Neuronal stem cell (in vitro differentiated cells): ENCODE measurements around the gene FAP.

Experiments
- DNase-seq: peaks from one replicate; pipeline ENCODE4 v3.0.0-alpha.2; 2013; ENCODE audit warnings: low spot score
- H2AFZ ChIP-seq: one replicate; pipeline ENCODE4 v1.6.1; 2013; ENCODE audit warnings: mild to moderate bottlenecking, low read length, inconsistent platforms
- H2AK5ac ChIP-seq: 2 replicates; pipeline ENCODE4 v1.6.1; 2013; ENCODE audit warnings: low read depth, mild to moderate bottlenecking, inconsistent platforms, low read length, moderate library complexity, mixed read lengths
- H2BK120ac ChIP-seq: 2 replicates; pipeline ENCODE4 v1.6.1; 2013; ENCODE audit warnings: low read depth, mild to moderate bottlenecking, inconsistent platforms, low read length, moderate library complexity, mixed read lengths
- H2BK12ac ChIP-seq: one replicate; pipeline ENCODE4 v1.6.1; 2013; ENCODE audit warnings: low read length, inconsistent platforms
- H2BK15ac ChIP-seq: 2 replicates; pipeline ENCODE4 v1.6.1; 2013; ENCODE audit warnings: mild to moderate bottlenecking, low read length, inconsistent platforms, mixed read lengths
- H2BK5ac ChIP-seq: one replicate; pipeline ENCODE4 v1.6.1; 2013; ENCODE audit warnings: inconsistent platforms, mild to moderate bottlenecking, low read length, moderate library complexity
- H3K14ac ChIP-seq: one replicate; pipeline ENCODE4 v1.6.1; 2013; ENCODE audit warnings: low read length, inconsistent platforms
- H3K18ac ChIP-seq: 2 replicates; pipeline ENCODE4 v1.6.1; 2013; ENCODE audit warnings: low read length, inconsistent platforms
- H3K23ac ChIP-seq: 2 replicates; pipeline ENCODE4 v1.6.1; 2013; ENCODE audit warnings: low read depth, mild to moderate bottlenecking, mixed read lengths, low read length, inconsistent platforms; ENCODE audit not compliant: poor library complexity
- H3K27ac ChIP-seq: replicated peaks from 3 replicates; pipeline ENCODE4 v1.5.1; 2013; ENCODE audit warnings: low read length, inconsistent platforms
- H3K27me3 ChIP-seq, 3 experiments: 2 replicates each; pipeline ENCODE4 v1.6.1; 2013; ENCODE audit warnings: low read length in 3 of 3, mild to moderate bottlenecking in 2 of 3, inconsistent platforms in 1 of 3, low read depth in 1 of 3, mixed read lengths in 1 of 3, moderate library complexity in 1 of 3; ENCODE audit not compliant: control insufficient read depth in 3 of 3, insufficient read depth in 3 of 3
- H3K36me3 ChIP-seq, 2 donors: replicated peaks in 1 of 2; 2 replicates each; pipeline ENCODE4 v1.6.1; 2013; ENCODE audit warnings: low read length in 2 of 2; ENCODE audit not compliant: control insufficient read depth in 2 of 2, insufficient read depth in 2 of 2
- H3K4ac ChIP-seq: 2 replicates; pipeline ENCODE4 v1.6.1; 2013; ENCODE audit warnings: inconsistent platforms, mild to moderate bottlenecking, low read length, moderate library complexity
- H3K4me1 ChIP-seq, 2 donors: 1 replicate in 1 of 2; 2 replicates in 1 of 2; pipeline ENCODE4 v1.6.1; 2013; ENCODE audit warnings: low read length in 2 of 2, low read depth in 1 of 2; ENCODE audit not compliant: control insufficient read depth in 2 of 2, insufficient read depth in 1 of 2
- H3K4me2 ChIP-seq: one replicate; pipeline ENCODE4 v1.6.1; 2013; ENCODE audit warnings: mild to moderate bottlenecking, low read length, inconsistent platforms; ENCODE audit not compliant: insufficient read depth, poor library complexity, severe bottlenecking
- H3K4me3 ChIP-seq, 2 donors: 2 replicates each; pipeline ENCODE4 v1.5.1; 2013; ENCODE audit warnings: low read length in 2 of 2, mild to moderate bottlenecking in 2 of 2, inconsistent platforms in 1 of 2, moderate library complexity in 1 of 2
- H3K79me1 ChIP-seq: one replicate; pipeline ENCODE4 v1.6.1; 2013; ENCODE audit warnings: low read depth, mild to moderate bottlenecking, inconsistent platforms, low read length, moderate library complexity
- H3K9ac ChIP-seq: one replicate; pipeline ENCODE4 v1.6.1; 2013; ENCODE audit warnings: mild to moderate bottlenecking, low read depth, low read length, inconsistent platforms; ENCODE audit not compliant: poor library complexity
- H3K9me3 ChIP-seq, 2 donors: replicated peaks in 1 of 2; 2 replicates each; pipeline versions ENCODE3 to v1.6.1; 2013; ENCODE audit warnings: low read length in 2 of 2, mild to moderate bottlenecking in 2 of 2, inconsistent platforms in 1 of 2, low read depth in 1 of 2, mixed read lengths in 1 of 2, moderate library complexity in 1 of 2; ENCODE audit not compliant: control insufficient read depth in 2 of 2, insufficient read depth in 1 of 2
- H4K8ac ChIP-seq: one replicate; pipeline ENCODE4 v1.6.1; 2013; ENCODE audit warnings: low read depth, mild to moderate bottlenecking, inconsistent platforms, low read length, moderate library complexity
- H4K91ac ChIP-seq: one replicate; pipeline ENCODE4 v1.6.1; 2013; ENCODE audit warnings: low read length, low read depth, mild to moderate bottlenecking, inconsistent platforms; ENCODE audit not compliant: poor library complexity
- WGBS, 2 donors: extraction: QIAGEN DNeasy Blood & Tissue Kit; methylation state at CpG; one replicate each; pipeline ENCODE4 v1.1.7; 2013; ENCODE audit warnings: missing lambda C conversion rate in 2 of 2, mixed read lengths in 1 of 2; ENCODE audit not compliant: insufficient read length in 2 of 2, insufficient replicate concordance in 1 of 2; ENCODE audit errors: extremely low coverage in 2 of 2; 5-methylcytosine and 5-hydroxymethylcytosine counted together

FAP gene

DNA sequence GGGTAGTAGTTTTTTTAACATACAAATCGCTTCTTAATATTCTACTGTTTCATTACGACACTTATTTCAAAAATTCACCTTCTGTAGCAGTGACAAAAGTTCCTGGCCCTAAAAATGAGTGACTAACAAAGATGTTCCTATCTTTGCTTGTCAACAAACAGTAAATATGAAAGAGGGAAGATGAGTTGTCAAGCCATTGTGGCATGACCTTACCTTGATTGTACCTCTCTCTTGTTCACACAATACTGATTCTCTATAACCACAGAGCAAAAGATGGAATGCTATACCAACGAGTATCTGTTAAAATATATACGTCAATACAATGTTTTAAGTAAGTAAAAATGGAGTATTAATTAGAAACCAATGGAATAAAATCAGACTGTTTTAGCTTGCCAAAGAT is 76.5 kb downstream of the FAP start:
- H3K9ac ChIP-seq = no peak overlapping the region
- DNase-seq = no peak
- H2BK12ac ChIP-seq = no peak overlapping the region
- H4K91ac ChIP-seq = no peak overlapping the region
- H3K36me3 ChIP-seq = no peaks in the 10 kb centered on the region
- H3K4me1 ChIP-seq = no peaks in the 10 kb centered on the region
- no peak overlapping the region for H2AFZ ChIP-seq
- no peaks in the 10 kb centered on the region for H3K27me3 ChIP-seq
- no peak overlapping the region for H2BK120ac ChIP-seq
- H3K9me3 ChIP-seq = no peaks in the 10 kb centered on the region
- H3K4ac ChIP-seq = no peak overlapping the region
- no peak overlapping the region for H3K23ac ChIP-seq
- H3K18ac ChIP-seq = no peak overlapping the region
- no CpG with 5 or more reads among the region's 4 CpGs for WGBS, 2 donors
- no peak overlapping the region for H3K27ac ChIP-seq
- no peak overlapping the region for H3K14ac ChIP-seq
- no peak overlapping the region for H2AK5ac ChIP-seq
- no peak overlapping the region for H3K4me2 ChIP-seq
- H2BK15ac ChIP-seq = no peak overlapping the region
- no peak overlapping the region for H3K4me3 ChIP-seq
- H3K79me1 ChIP-seq = no peaks in the 10 kb centered on the region
- H2BK5ac ChIP-seq = no peak overlapping the region
- H4K8ac ChIP-seq = no peak overlapping the region

DNA sequence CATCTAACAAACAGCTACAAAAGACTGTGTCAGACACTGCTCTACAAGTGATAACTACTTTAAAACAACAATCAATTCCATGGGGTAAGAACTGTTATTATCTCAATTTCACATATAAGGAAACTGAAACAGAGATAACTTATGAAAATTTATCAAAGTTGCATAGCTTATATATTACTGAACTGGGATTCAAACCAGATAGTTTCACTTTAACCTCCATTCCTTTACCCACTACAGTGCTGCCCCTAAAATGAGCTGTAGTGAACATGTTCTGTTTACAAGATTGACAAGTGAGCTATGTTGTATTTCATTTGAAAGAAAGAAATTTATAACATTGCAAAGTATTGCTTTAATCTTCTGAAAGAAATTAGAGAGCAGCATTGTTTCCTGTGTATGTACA is 77.1 kb downstream of the FAP start:
- Histone ChIP-seq H3K79me1 (no peaks in the 10 kb centered on the region), H3K9me3 (no peaks in the 10 kb centered on the region), H2BK120ac (no peak overlapping the region), H3K4ac (no peak overlapping the region), H3K27me3 (no peaks in the 10 kb centered on the region), H3K4me3 (no peak overlapping the region), H2AK5ac (no peak overlapping the region), H4K91ac (no peak overlapping the region), H2BK5ac (no peak overlapping the region), H4K8ac (no peak overlapping the region), H3K14ac (no peak overlapping the region), H3K4me2 (no peak overlapping the region), H3K4me1 (no peaks in the 10 kb centered on the region), H2BK12ac (no peak overlapping the region), H3K9ac (no peak overlapping the region), H3K36me3 (no peaks in the 10 kb centered on the region), H3K27ac (no peak overlapping the region), H2AFZ (no peak overlapping the region), H3K18ac (no peak overlapping the region), H3K23ac (no peak overlapping the region), H2BK15ac (no peak overlapping the region)
- DNase-seq = no peak

DNA sequence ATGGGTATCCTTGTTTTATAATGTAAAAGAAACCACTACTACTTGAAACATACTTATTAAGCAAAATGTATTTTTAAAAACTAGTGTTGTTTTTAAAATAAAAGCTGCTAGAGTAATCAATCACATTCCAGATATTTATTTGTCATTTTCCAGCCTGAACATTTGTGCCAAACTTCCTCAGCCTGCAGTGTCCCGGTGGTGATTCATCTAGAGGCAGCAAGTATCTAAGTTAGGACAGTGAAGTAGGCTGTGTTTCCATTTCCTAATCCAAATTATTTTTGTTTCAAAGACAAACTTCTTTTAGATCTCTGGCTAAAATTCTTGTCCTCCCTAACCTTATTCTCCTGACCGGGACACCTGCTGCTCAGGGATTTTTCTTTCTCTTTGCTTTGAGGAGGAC is 78.4 kb downstream of the FAP start:
- no peak overlapping the region for H3K4ac ChIP-seq
- H2AK5ac ChIP-seq = no peak overlapping the region
- no peaks in the 10 kb centered on the region for H3K4me1 ChIP-seq
- no peak overlapping the region for H2BK12ac ChIP-seq
- no peak for DNase-seq
- no peak overlapping the region for H3K14ac ChIP-seq
- no peak overlapping the region for H3K23ac ChIP-seq
- no peak overlapping the region for H2BK15ac ChIP-seq
- no peak overlapping the region for H4K91ac ChIP-seq
- no CpG with 5 or more reads among the region's 2 CpGs for WGBS, 2 donors
- H3K36me3 ChIP-seq = no peaks in the 10 kb centered on the region
- H3K4me2 ChIP-seq = no peak overlapping the region
- no peak overlapping the region for H3K27ac ChIP-seq
- no peaks in the 10 kb centered on the region for H3K79me1 ChIP-seq
- no peak overlapping the region for H4K8ac ChIP-seq
- no peak overlapping the region for H3K4me3 ChIP-seq
- no peak overlapping the region for H2BK120ac ChIP-seq
- no peak overlapping the region for H3K9ac ChIP-seq
- H2AFZ ChIP-seq = no peak overlapping the region
- H2BK5ac ChIP-seq = no peak overlapping the region
- H3K18ac ChIP-seq = no peak overlapping the region
- no peaks in the 10 kb centered on the region for H3K27me3 ChIP-seq
- no peaks in the 10 kb centered on the region for H3K9me3 ChIP-seq

DNA sequence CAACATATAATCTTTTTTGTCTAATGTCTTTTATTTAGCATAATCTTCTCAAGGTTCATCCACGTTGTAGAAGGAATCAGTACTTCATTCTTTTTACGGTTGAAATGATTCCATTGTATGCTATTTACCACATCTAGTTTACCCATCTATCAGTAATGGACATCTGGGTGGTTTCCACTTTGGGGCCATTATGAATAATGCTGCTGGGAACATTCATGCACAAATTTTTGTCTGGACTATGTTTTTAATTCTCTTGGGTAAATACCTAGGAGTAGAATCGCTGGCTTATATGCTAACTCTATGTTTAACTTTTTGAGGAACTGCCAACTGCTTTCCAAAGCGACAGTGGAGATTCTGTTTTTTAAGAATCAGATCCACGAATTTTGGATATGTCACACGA is 83.8 kb downstream of the FAP start:
- Histone ChIP-seq H3K18ac (no peak overlapping the region), H2BK12ac (no peak overlapping the region), H2AK5ac (no peak overlapping the region), H3K4me2 (no peak overlapping the region), H3K9me3 (no peaks in the 10 kb centered on the region), H3K23ac (no peak overlapping the region), H3K9ac (no peak overlapping the region), H2BK15ac (no peak overlapping the region), H3K14ac (no peak overlapping the region), H3K27me3 (no peaks in the 10 kb centered on the region), H2BK120ac (no peak overlapping the region), H3K27ac (no peak overlapping the region), H3K4ac (no peak overlapping the region), H3K36me3 (no peaks in the 10 kb centered on the region), H3K4me1 (no peaks in the 10 kb centered on the region), H4K91ac (no peak overlapping the region), H2AFZ (no peak overlapping the region), H3K79me1 (no peaks in the 10 kb centered on the region), H3K4me3 (no peak overlapping the region), H4K8ac (no peak overlapping the region), H2BK5ac (no peak overlapping the region)
- no peak for DNase-seq
- no CpG with 5 or more reads among the region's 6 CpGs for WGBS, 2 donors
